H1 (cell line): ENCODE measurements around the gene ZSCAN5A. TPM values are rescaled to one million over a fixed set of nuclear protein-coding genes. Genes with fewer than 3 reads are reported as not detected.
"Not testable (repeated sequence)": the region's sequence is repeated elsewhere in the genome, so short reads cannot be mapped to it uniquely, and the experiment has no call there.

ENCODE experiments used
- CTCF ChIA-PET: fragments of 300-600 bp; sonication (Branson Sonifier 250); formaldehyde crosslinking; loops from one replicate; lab custom pipeline; 2021; ENCODE audit not compliant: partially characterized antibody; lab: Charles Lee
- POLR2A ChIA-PET: fragments of 300-600 bp; sonication (Branson Sonifier 250); formaldehyde crosslinking; loops from one replicate; lab custom pipeline; 2021; ENCODE audit warnings: inconsistent platforms; ENCODE audit not compliant: partially characterized antibody; lab: Charles Lee
- DNase-seq, 2 experiments: peaks; one replicate each; pipeline versions ENCODE4 v3.0.0 to v3.0.0-alpha.2; 2010 to 2022; ENCODE audit warnings: low spot score in 2 of 2, low read depth in 1 of 2, mixed read lengths in 1 of 2
- FAIRE-seq: peaks from 2 replicates; lab custom pipeline; 2011; peaks lifted over from hg19 to GRCh38; lab: Jason Lieb, UNC
- H2AFZ ChIP-seq: 2 replicates; pipeline ENCODE4 v1.8.1; 2012; ENCODE audit warnings: low read length, inconsistent platforms
- H2AK5ac ChIP-seq: 2 replicates; pipeline ENCODE4 v1.6.1; 2013; ENCODE audit warnings: low read depth, low read length
- H2BK120ac ChIP-seq: replicated peaks from 2 replicates; pipeline ENCODE3; 2013; ENCODE audit warnings: low read depth, low read length, inconsistent platforms
- H2BK12ac ChIP-seq: 2 replicates; pipeline ENCODE4 v1.6.1; 2013; ENCODE audit warnings: low read depth, low read length
- H2BK15ac ChIP-seq: 2 replicates; pipeline ENCODE4 v1.6.1; 2013; ENCODE audit warnings: low read length
- H2BK20ac ChIP-seq: 2 replicates; pipeline ENCODE4 v1.6.1; 2013; ENCODE audit warnings: low read length
- H2BK5ac ChIP-seq: 2 replicates; pipeline ENCODE4 v1.6.1; 2013; ENCODE audit warnings: low read depth, low read length
- H3K14ac ChIP-seq: 2 replicates; pipeline ENCODE4 v1.6.1; 2013; ENCODE audit warnings: inconsistent platforms; ENCODE audit not compliant: insufficient read length
- H3K18ac ChIP-seq: 2 replicates; pipeline ENCODE4 v1.6.1; 2013; ENCODE audit warnings: low read length; ENCODE audit errors: extremely low read depth
- H3K23ac ChIP-seq: 2 replicates; pipeline ENCODE4 v1.6.1; 2013; ENCODE audit warnings: inconsistent platforms; ENCODE audit not compliant: insufficient read length
- H3K23me2 ChIP-seq: 2 replicates; pipeline ENCODE4 v1.6.1; 2013; ENCODE audit warnings: low read depth, low read length
- H3K27ac ChIP-seq: 2 replicates; pipeline ENCODE4 v1.6.1; 2011; ENCODE audit warnings: low read depth, low read length, inconsistent platforms
- H3K27me3 ChIP-seq, 4 experiments: replicated peaks in 1 of 4; 1 replicate in 1 of 4; 2 replicates in 3 of 4; pipeline versions ENCODE4 v1.6.1 to v1.8.1; 2011 to 2013; ENCODE audit warnings: low read length in 3 of 4, mild to moderate bottlenecking in 3 of 4, inconsistent platforms in 2 of 4, mixed read lengths in 2 of 4, moderate library complexity in 1 of 4; ENCODE audit not compliant: control insufficient read depth in 3 of 4, insufficient read depth in 3 of 4; ENCODE audit errors: extremely low read depth in 1 of 4
- H3K36me3 ChIP-seq, 4 experiments: 2 replicates each; pipeline versions ENCODE4 v1.6.1 to v1.8.1; 2011 to 2013; ENCODE audit warnings: mild to moderate bottlenecking in 4 of 4, low read length in 3 of 4, moderate library complexity in 2 of 4, control low read depth in 1 of 4, inconsistent platforms in 1 of 4; ENCODE audit not compliant: insufficient read depth in 4 of 4, control insufficient read depth in 2 of 4
- H3K4ac ChIP-seq: replicated peaks from 2 replicates; pipeline ENCODE3; 2013; ENCODE audit warnings: low read length, low read depth, mixed read lengths, inconsistent platforms; ENCODE audit not compliant: insufficient read length
- H3K4me1 ChIP-seq, 4 experiments: replicated peaks in 1 of 4; 1 replicate in 1 of 4; 2 replicates in 3 of 4; pipeline versions ENCODE4 v1.6.1 to v1.8.1; 2011 to 2013; ENCODE audit warnings: low read length in 3 of 4, inconsistent platforms in 2 of 4, mixed read lengths in 1 of 4; ENCODE audit not compliant: insufficient read depth in 4 of 4, control insufficient read depth in 3 of 4
- H3K4me2 ChIP-seq, 2 experiments: 2 replicates each; pipeline versions ENCODE4 v1.6.1 to v1.8.1; 2011 to 2013; ENCODE audit warnings: low read depth in 2 of 2, low read length in 2 of 2, control low read depth in 1 of 2, inconsistent platforms in 1 of 2, mild to moderate bottlenecking in 1 of 2; ENCODE audit not compliant: insufficient read depth in 1 of 2
- H3K4me3 ChIP-seq, 4 experiments: fragments of 200-600, 300-600 bp in 1 of 4; sonication (generic), shearing (Covaris generic), sonication (Bioruptor Twin) in 1 of 4; 2 replicates each; pipeline versions ENCODE4 v1.5.1 to v1.8.1; 2011 to 2016; ENCODE audit warnings: low read length in 4 of 4, low read depth in 3 of 4, control low read depth in 2 of 4, inconsistent platforms in 2 of 4, mild to moderate bottlenecking in 2 of 4, mixed read lengths in 1 of 4, moderate library complexity in 1 of 4; ENCODE audit not compliant: insufficient read depth in 2 of 4; ENCODE audit errors: extremely low read depth in 1 of 4
- H3K56ac ChIP-seq: replicated peaks from 2 replicates; pipeline ENCODE3; 2013; ENCODE audit warnings: low read depth, mild to moderate bottlenecking, mixed read lengths, low read length, inconsistent platforms; ENCODE audit not compliant: insufficient read length
- H3K79me1 ChIP-seq: 2 replicates; pipeline ENCODE4 v1.6.1; 2013; ENCODE audit warnings: low read depth, low read length, control low read depth
- H3K79me2 ChIP-seq, 2 experiments: 2 replicates each; pipeline versions ENCODE4 v1.6.1 to v1.8.1; 2012 to 2013; ENCODE audit warnings: low read length in 2 of 2, mild to moderate bottlenecking in 2 of 2, inconsistent platforms in 1 of 2; ENCODE audit not compliant: insufficient read depth in 2 of 2, control insufficient read depth in 1 of 2
- H3K9ac ChIP-seq, 4 experiments: replicated peaks in 1 of 4; 1 replicate in 1 of 4; 2 replicates in 3 of 4; pipeline versions ENCODE4 v1.6.1 to v1.8.1; 2011 to 2013; ENCODE audit warnings: low read depth in 3 of 4, low read length in 3 of 4, control low read depth in 2 of 4, mild to moderate bottlenecking in 2 of 4, moderate library complexity in 2 of 4, inconsistent platforms in 1 of 4; ENCODE audit errors: extremely low read depth in 1 of 4
- H3K9me3 ChIP-seq, 2 experiments: 2 replicates each; pipeline versions ENCODE4 v1.6.1 to v1.8.1; 2012 to 2013; ENCODE audit warnings: mild to moderate bottlenecking in 2 of 2, moderate library complexity in 2 of 2, control low read depth in 1 of 2, inconsistent platforms in 1 of 2, low read depth in 1 of 2, low read length in 1 of 2, mixed read lengths in 1 of 2; ENCODE audit not compliant: insufficient read depth in 2 of 2
- H4K20me1 ChIP-seq, 2 experiments: replicated peaks in 1 of 2; 2 replicates each; pipeline versions ENCODE3 to v1.8.1; 2011 to 2013; ENCODE audit warnings: inconsistent platforms in 2 of 2, low read length in 2 of 2, mild to moderate bottlenecking in 1 of 2; ENCODE audit not compliant: insufficient read depth in 2 of 2, control insufficient read depth in 1 of 2
- H4K5ac ChIP-seq: 2 replicates; pipeline ENCODE4 v1.6.1; 2013; ENCODE audit warnings: low read length, low read depth, mixed read lengths, inconsistent platforms; ENCODE audit not compliant: insufficient read length
- H4K8ac ChIP-seq: 2 replicates; pipeline ENCODE4 v1.8.0; 2013; ENCODE audit warnings: mild to moderate bottlenecking, moderate library complexity, low read length, inconsistent platforms; ENCODE audit not compliant: insufficient read depth; ENCODE audit errors: extremely low read depth
- H4K91ac ChIP-seq: replicated peaks from 2 replicates; pipeline ENCODE3; 2013; ENCODE audit warnings: low read length, mixed read lengths, inconsistent platforms; ENCODE audit not compliant: insufficient read length
- WGBS, 2 experiments: shearing (Covaris generic) in 1 of 2; methylation state at CpG; one replicate each; pipeline versions ENCODE4 v1.1.6 to v1.1.7; 2013 to 2015; ENCODE audit warnings: low lambda C conversion rate in 2 of 2, mixed read lengths in 2 of 2, inconsistent platforms in 1 of 2, low coverage in 1 of 2, missing lambda C conversion rate in 1 of 2; ENCODE audit not compliant: insufficient replicate concordance in 2 of 2, insufficient coverage in 1 of 2, insufficient read length in 1 of 2; ENCODE audit errors: extremely low coverage in 1 of 2, missing lambda C conversion rate in 1 of 2; 5-methylcytosine and 5-hydroxymethylcytosine counted together
- polyA plus RNA-seq, 7 experiments: library from polyadenylated mRNA; depleted of rRNA in 3 of 7; stranded (reverse) in 5 of 7; unstranded in 2 of 7; fragments of >200 nt in 5 of 7; fragments of 200-250 nt in 2 of 7; gene quantifications; 1 replicate in 5 of 7; 2 replicates in 1 of 7; 4 replicates in 1 of 7; pipeline versions ENCODE4 v1.2.1 to v1.2.3, GENCODE V29; 2011 to 2013; ENCODE audit warnings: missing spikeins in 2 of 7, mixed read lengths in 2 of 7
- total RNA-seq: library from RNA; stranded (reverse); fragmentation: NEBNext Ultra II Directional; extraction: Animal tissue kit (Norgen Biotek cat#: 25700); gene quantifications from 2 replicates; pipeline ENCODE4 v1.2.1, GENCODE V29; 2021

Gene ZSCAN5A
- total and polyA plus RNA-seq, 2 of the 8 experiments (the other 6 are each of a cell fraction or from before 2014, with no cell fraction given) = 8.6 to 11.0 TPM

- H3K18ac ChIP-seq, H3K36me3 ChIP-seq, H3K27ac ChIP-seq, H3K9me3 ChIP-seq, H3K79me1 ChIP-seq, H3K23ac ChIP-seq, H2BK5ac ChIP-seq, H3K79me2 ChIP-seq, H3K27me3 ChIP-seq, H3K56ac ChIP-seq, H3K4me3 ChIP-seq, H2BK15ac ChIP-seq, H4K20me1 ChIP-seq, H3K9ac ChIP-seq, H4K5ac ChIP-seq, H3K23me2 ChIP-seq, H2BK20ac ChIP-seq, DNase-seq, POLR2A ChIA-PET, H3K4me1 ChIP-seq, H4K91ac ChIP-seq, H3K14ac ChIP-seq, H2BK12ac ChIP-seq, H2AFZ ChIP-seq, H4K8ac ChIP-seq, FAIRE-seq, H2BK120ac ChIP-seq, H3K4me2 ChIP-seq, H3K4ac ChIP-seq, H2AK5ac ChIP-seq: not testable (repeated sequence)
- CTCF ChIA-PET = interaction anchor here (1.0 to 13.8 kb wide), 9 partner anchors 10 to 122 kb away, joined by 3 to 137 read pairs (median 4); partner anchors contain the start of gene EDDM13
- WGBS, 2 experiments = 96% methylated on average over 8 of the region's 11 CpGs; no CpG with 5 or more reads in 1 of the 2 experiments
These were observed 138.3 kb downstream of the ZSCAN5A start for GRCh38 chr19:56176310-56176709.

- H2AK5ac ChIP-seq, H4K20me1 ChIP-seq, H2BK20ac ChIP-seq, H4K5ac ChIP-seq, H4K8ac ChIP-seq, H3K9me3 ChIP-seq, H3K27me3 ChIP-seq, H2BK5ac ChIP-seq, H3K36me3 ChIP-seq, H3K4me3 ChIP-seq, H3K23ac ChIP-seq, H3K56ac ChIP-seq, POLR2A ChIA-PET, H3K14ac ChIP-seq, DNase-seq, H3K79me1 ChIP-seq, H3K23me2 ChIP-seq, FAIRE-seq, H3K9ac ChIP-seq, H3K27ac ChIP-seq, H4K91ac ChIP-seq, H3K4me1 ChIP-seq, H2BK120ac ChIP-seq, H3K4ac ChIP-seq, H3K4me2 ChIP-seq, H2BK15ac ChIP-seq, H3K79me2 ChIP-seq, H3K18ac ChIP-seq, H2BK12ac ChIP-seq: not testable (repeated sequence)
- peak within 1 kb of the TSS; percentile 79; the same call in 1 of the 2 replicates for H2AFZ ChIP-seq
- WGBS, 2 experiments = 71% methylated on average over 15 of the region's 15 CpGs; no CpG with 5 or more reads in 1 of the 2 experiments
- CTCF ChIA-PET = interaction anchor here (0.5 to 13.8 kb wide), 15 partner anchors 9 to 929 kb away, joined by 3 to 137 read pairs (median 4); partner anchors contain the start of genes EDDM13 and ZNF784
These were observed 138.8 kb downstream of the ZSCAN5A start, which contains the start of gene GALP for GRCh38 chr19:56175861-56176307. TSS of gene GALP (plus strand) at chr19:56176008. CDS start at chr19:56177109, 1,101 bp downstream.
